HL-60/S4 (cell line): Measurements from ENCODE around the gene AMH.

ENCODE experiments used
- in situ Hi-C: fragments of 300-500 bp; cut with MboI; formaldehyde crosslinking; loops from 2 replicates; pipeline ENCODE4 v1.14.3; 2022; ENCODE audit warnings: low sequenced_read_pairs

AMH gene

GRCh38 chr19:2221250-2221831 is 27.8 kb upstream of the AMH start:
- in situ Hi-C loops, result no loop called here

- in situ Hi-C loops, result no loop called here
These were observed 27.2 kb upstream of the AMH start for GRCh38 chr19:2221918-2222317.

GRCh38 chr19:2223391-2223790 is 25.7 kb upstream of the AMH start:
- in situ Hi-C loops, result no loop called here

GRCh38 chr19:2223959-2224358 is 25.2 kb upstream of the AMH start:
- in situ Hi-C loops, result no loop called here

- in situ Hi-C loops, result no loop called here
These were observed 24.3 kb upstream of the AMH start for GRCh38 chr19:2224754-2225349.

- in situ Hi-C loops, result no loop called here
These were observed 23.6 kb upstream of the AMH start for GRCh38 chr19:2225415-2226050.

GRCh38 chr19:2226051-2226839 is 22.9 kb upstream of the AMH start:
- in situ Hi-C loops, result no loop called here

- in situ Hi-C loops, result no loop called here
These were observed 22.2 kb upstream of the AMH start for GRCh38 chr19:2226840-2227360.

- in situ Hi-C loops, result no loop called here
These were observed 21.5 kb upstream of the AMH start for GRCh38 chr19:2227415-2228156.

- in situ Hi-C loops, result no loop called here
These were observed 20.7 kb upstream of the AMH start for GRCh38 chr19:2228157-2229030.

GRCh38 chr19:2229103-2230032 is 19.8 kb upstream of the AMH start:
- in situ Hi-C loops, result no loop called here

GRCh38 chr19:2230033-2230531 is 19.0 kb upstream of the AMH start:
- in situ Hi-C loops, result no loop called here

- in situ Hi-C loops, result no loop called here
These were observed 18.2 kb upstream of the AMH start for GRCh38 chr19:2230807-2231533.

GRCh38 chr19:2231621-2232221 is 17.4 kb upstream of the AMH start:
- in situ Hi-C loops, result no loop called here

GRCh38 chr19:2232286-2233151 is 16.6 kb upstream of the AMH start:
- in situ Hi-C loops, result no loop called here

GRCh38 chr19:2233601-2234280 is 15.4 kb upstream of the AMH start:
- in situ Hi-C loops, result no loop called here
